ENCODE results near the gene WNT8B.
A peak's percentile ranks its signal among the peaks of the same experiment; 100 is the strongest.

Gene WNT8B

GRCh38 chr10:100462709-100463108 lies at the start of gene WNT8B:
WNT8B (plus strand) TSS chr10:100463009; CDS start chr10:100463169, 160 bp downstream.
- DNase-seq (ENCODE audit: low spot score), result no peak

- DNase-seq (ENCODE audit: low spot score), result no peak
These were observed 49.6 kb upstream of the WNT8B start for GRCh38 chr10:100413173-100413572.

GRCh38 chr10:100419911-100420449 lies 42.8 kb upstream of the WNT8B start:
- no peak for DNase-seq (ENCODE audit: low spot score)

- no peak for DNase-seq (ENCODE audit: low spot score)
These were observed 35.4 kb upstream of the WNT8B start for GRCh38 chr10:100427374-100427773.

GRCh38 chr10:100433253-100434240 lies 29.3 kb upstream of the WNT8B start:
- peak; percentile 54 for DNase-seq (ENCODE audit: low spot score)

- DNase-seq (ENCODE audit: low spot score), result no peak
These were observed 26.6 kb upstream of the WNT8B start for GRCh38 chr10:100436255-100436654.

GRCh38 chr10:100438674-100439315 lies 24.0 kb upstream of the WNT8B start:
- DNase-seq (ENCODE audit: low spot score), result no peak

- DNase-seq (ENCODE audit: low spot score), result no peak
These were observed 20.3 kb upstream of the WNT8B start for GRCh38 chr10:100442548-100442947.

- no peak for DNase-seq (ENCODE audit: low spot score)
These were observed 16.6 kb upstream of the WNT8B start for GRCh38 chr10:100446130-100446761.

GRCh38 chr10:100447663-100448062 lies 15.1 kb upstream of the WNT8B start:
- no peak for DNase-seq (ENCODE audit: low spot score)

- DNase-seq (ENCODE audit: low spot score), result no peak
These were observed 13.9 kb upstream of the WNT8B start for GRCh38 chr10:100448951-100449350.

- DNase-seq (ENCODE audit: low spot score), result no peak
These were observed 5.5 kb downstream of the WNT8B start for GRCh38 chr10:100468322-100468721.

GRCh38 chr10:100468978-100469377 lies 6.2 kb downstream of the WNT8B start:
- DNase-seq (ENCODE audit: low spot score), result no peak

- DNase-seq (ENCODE audit: low spot score), result no peak
These were observed 6.9 kb downstream of the WNT8B start for GRCh38 chr10:100469756-100470155.

- no peak for DNase-seq (ENCODE audit: low spot score)
These were observed 7.6 kb downstream of the WNT8B start for GRCh38 chr10:100470367-100470766.

- DNase-seq (ENCODE audit: low spot score), result no peak
These were observed 15.2 kb downstream of the WNT8B start for GRCh38 chr10:100477970-100478369.

GRCh38 chr10:100479037-100479436 lies 16.2 kb downstream of the WNT8B start:
- DNase-seq (ENCODE audit: low spot score), result no peak

- no peak for DNase-seq (ENCODE audit: low spot score)
These were observed 17.2 kb downstream of the WNT8B start for GRCh38 chr10:100480002-100480401.

- peak; percentile 68 for DNase-seq (ENCODE audit: low spot score)
These were observed 18.8 kb downstream of the WNT8B start for GRCh38 chr10:100481462-100482081.

GRCh38 chr10:100482181-100482833 lies 19.5 kb downstream of the WNT8B start:
- peak; percentile 81 for DNase-seq (ENCODE audit: low spot score)

GRCh38 chr10:100482834-100483185 lies 20.0 kb downstream of the WNT8B start:
- no peak for DNase-seq (ENCODE audit: low spot score)

Data from HuH-7.5 (cell line).